ENCODE data around the gene SLX9. TPM values are rescaled to one million over a fixed set of nuclear protein-coding genes. Genes with fewer than 3 reads are reported as not detected.

The SLX9 gene
- polyA plus RNA-seq, 1 donor (not counting 4 experiments of a cell fraction or from before 2014, with no cell fraction given), result 21.8 TPM

GRCh38 chr21:45019887-45020537, 80.2 kb downstream of the SLX9 start:
- no peak overlapping the region for H3K4me2 ChIP-seq (ENCODE audit: control insufficient read depth, extremely low read depth, insufficient read depth, low read depth, low read length)
- H3K9ac ChIP-seq (ENCODE audit: control insufficient read depth, extremely low read depth, insufficient read depth, low read length), result no peak overlapping the region
- no peaks in the 10 kb centered on the region for H3K79me2 ChIP-seq (ENCODE audit: control insufficient read depth, insufficient read depth, low read length)
- H3K27ac ChIP-seq (ENCODE audit: control insufficient read depth, insufficient read depth, low read length), result no peak overlapping the region
- no peak overlapping the region for H3K4me3 ChIP-seq (ENCODE audit: control insufficient read depth in 2 of 3, extremely low read depth in 1 of 3, insufficient read depth in 2 of 3, low read depth in 1 of 3, low read length in 3 of 3)
- no peaks in the 10 kb centered on the region for H3K36me3 ChIP-seq (ENCODE audit: control insufficient read depth in 2 of 2, extremely low read depth in 1 of 2, insufficient read depth in 2 of 2, low read length in 2 of 2)
- H3K27me3 ChIP-seq (ENCODE audit: control insufficient read depth, extremely low read depth, insufficient read depth, low read length), result no peaks in the 10 kb centered on the region
- dilution Hi-C loops (cut with MboI; ENCODE audit: extremely low pct_ligation_motif_present, low sequenced_read_pairs), result no loop called here
- no peaks in the 10 kb centered on the region for H4K20me1 ChIP-seq (ENCODE audit: control insufficient read depth, extremely low read depth, insufficient read depth, low read length)
- DNase-seq (ENCODE audit: low read depth, low spot score), result no peak
- no peak for FAIRE-seq
- no peak for TF ChIP-seq EZH2 (IDR thresholded peaks at IDR 0.05; ENCODE audit: low read length)
- TF ChIP-seq, protein P1, sequence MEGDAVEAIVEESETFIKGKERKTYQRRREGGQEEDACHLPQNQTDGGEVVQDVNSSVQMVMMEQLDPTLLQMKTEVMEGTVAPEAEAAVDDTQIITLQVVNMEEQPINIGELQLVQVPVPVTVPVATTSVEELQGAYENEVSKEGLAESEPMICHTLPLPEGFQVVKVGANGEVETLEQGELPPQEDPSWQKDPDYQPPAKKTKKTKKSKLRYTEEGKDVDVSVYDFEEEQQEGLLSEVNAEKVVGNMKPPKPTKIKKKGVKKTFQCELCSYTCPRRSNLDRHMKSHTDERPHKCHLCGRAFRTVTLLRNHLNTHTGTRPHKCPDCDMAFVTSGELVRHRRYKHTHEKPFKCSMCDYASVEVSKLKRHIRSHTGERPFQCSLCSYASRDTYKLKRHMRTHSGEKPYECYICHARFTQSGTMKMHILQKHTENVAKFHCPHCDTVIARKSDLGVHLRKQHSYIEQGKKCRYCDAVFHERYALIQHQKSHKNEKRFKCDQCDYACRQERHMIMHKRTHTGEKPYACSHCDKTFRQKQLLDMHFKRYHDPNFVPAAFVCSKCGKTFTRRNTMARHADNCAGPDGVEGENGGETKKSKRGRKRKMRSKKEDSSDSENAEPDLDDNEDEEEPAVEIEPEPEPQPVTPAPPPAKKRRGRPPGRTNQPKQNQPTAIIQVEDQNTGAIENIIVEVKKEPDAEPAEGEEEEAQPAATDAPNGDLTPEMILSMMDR (optimal IDR thresholded peaks at IDR 0.05 in 1 of 3, IDR thresholded peaks at IDR 0.05 in 1 of 3, conservative IDR thresholded peaks at IDR 0.05 in 1 of 3; ENCODE audit: extremely low read depth in 1 of 3, insufficient read depth in 2 of 3, low read length in 3 of 3), result no peak
- H3K9me1 ChIP-seq (ENCODE audit: control insufficient read depth, extremely low read depth, insufficient read depth, low read length), result peaks cover 2% of the 10 kb centered on the region
- no peak overlapping the region for H2AFZ ChIP-seq (ENCODE audit: control insufficient read depth, low read length)
- peaks cover 3% of the 10 kb centered on the region for H3K9me3 ChIP-seq (ENCODE audit: control insufficient read depth, low read depth, low read length)
- peaks cover 14% of the 10 kb centered on the region for H3K4me1 ChIP-seq (ENCODE audit: control insufficient read depth, extremely low read depth, insufficient read depth, low read length)

DNA sequence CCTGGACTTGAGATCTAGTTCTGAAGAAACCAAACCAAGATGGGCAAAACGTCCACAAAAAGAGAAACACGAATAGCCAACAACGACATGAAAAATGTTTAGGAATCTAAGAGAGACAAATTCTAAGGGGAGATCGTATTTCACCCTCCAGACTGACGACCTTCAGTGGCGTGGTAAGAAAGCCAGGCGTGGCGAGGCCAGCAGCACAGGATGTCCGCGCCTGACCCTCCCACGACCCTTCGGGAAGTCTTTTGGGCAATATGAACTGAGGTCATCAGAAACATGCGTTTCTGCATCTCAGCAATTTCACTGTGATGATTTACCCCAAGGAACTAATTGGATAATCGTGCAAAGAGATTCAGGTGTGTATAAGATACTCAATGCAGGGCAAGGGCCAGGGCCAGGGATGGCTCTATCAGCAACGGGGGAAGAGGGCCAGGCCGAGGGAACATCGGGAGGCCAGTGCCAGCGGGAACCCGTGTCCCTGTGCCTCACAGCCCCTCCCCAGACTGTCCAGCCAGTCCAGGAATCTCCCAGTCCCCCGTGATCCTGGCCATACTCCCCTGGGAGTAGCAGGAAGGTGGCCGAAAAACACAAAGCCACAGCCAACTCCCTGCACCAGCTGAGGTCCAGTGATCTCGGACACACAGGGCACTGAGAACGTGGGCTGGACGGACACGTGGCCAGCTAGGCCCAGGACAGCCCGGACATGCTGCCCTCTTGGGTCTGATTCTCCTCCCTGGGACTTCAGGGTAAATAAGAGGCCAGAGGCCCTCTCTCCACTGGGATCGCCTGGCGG, 81.0 kb downstream of the SLX9 start:
- Histone ChIP-seq H3K27ac (ENCODE audit: control insufficient read depth, insufficient read depth, low read length) (no peak overlapping the region), H3K9me1 (ENCODE audit: control insufficient read depth, extremely low read depth, insufficient read depth, low read length) (peaks cover 2% of the 10 kb centered on the region), H3K4me2 (ENCODE audit: control insufficient read depth, extremely low read depth, insufficient read depth, low read depth, low read length) (no peak overlapping the region), H3K4me3 (ENCODE audit: control insufficient read depth in 2 of 3, extremely low read depth in 1 of 3, insufficient read depth in 2 of 3, low read depth in 1 of 3, low read length in 3 of 3) (no peak overlapping the region), H3K9me3 (ENCODE audit: control insufficient read depth, low read depth, low read length) (peaks cover 3% of the 10 kb centered on the region), H2AFZ (ENCODE audit: control insufficient read depth, low read length) (no peak overlapping the region), H3K4me1 (ENCODE audit: control insufficient read depth, extremely low read depth, insufficient read depth, low read length) (peaks cover 14% of the 10 kb centered on the region), H3K79me2 (ENCODE audit: control insufficient read depth, insufficient read depth, low read length) (no peaks in the 10 kb centered on the region), H3K9ac (ENCODE audit: control insufficient read depth, extremely low read depth, insufficient read depth, low read length) (no peak overlapping the region), H3K36me3 (ENCODE audit: control insufficient read depth in 2 of 2, extremely low read depth in 1 of 2, insufficient read depth in 2 of 2, low read length in 2 of 2) (no peaks in the 10 kb centered on the region), H3K27me3 (ENCODE audit: control insufficient read depth, extremely low read depth, insufficient read depth, low read length) (no peaks in the 10 kb centered on the region), H4K20me1 (ENCODE audit: control insufficient read depth, extremely low read depth, insufficient read depth, low read length) (no peaks in the 10 kb centered on the region)
- FAIRE-seq, result no peak
- dilution Hi-C loops (cut with MboI; ENCODE audit: extremely low pct_ligation_motif_present, low sequenced_read_pairs), result no loop called here
- DNase-seq (ENCODE audit: low read depth, low spot score), result no peak
- TF ChIP-seq EZH2 (IDR thresholded peaks at IDR 0.05; ENCODE audit: low read length), result no peak
- TF ChIP-seq, protein P1 (optimal IDR thresholded peaks at IDR 0.05 in 1 of 3, IDR thresholded peaks at IDR 0.05 in 1 of 3, conservative IDR thresholded peaks at IDR 0.05 in 1 of 3; ENCODE audit: extremely low read depth in 1 of 3, insufficient read depth in 2 of 3, low read length in 3 of 3), result no peak

Data from keratinocyte (primary cell).